Prostate gland (tissue), 2 donors: ENCODE data around the gene C13orf46. TPM values are rescaled to one million over a fixed set of nuclear protein-coding genes. Genes with fewer than 3 reads are reported as not detected.

Experiments
- DNase-seq: peaks from one replicate; pipeline ENCODE4 v3.0.0-alpha.2; 2019; ENCODE audit warnings: low spot score
- H3K27ac ChIP-seq, 2 donors: fragments of 200-600 bp; sonication (generic); 2 replicates each; pipeline ENCODE4 v1.5.1; 2017 to 2019
- H3K27me3 ChIP-seq: fragments of 200-600 bp; sonication (generic); replicated peaks from 2 replicates; pipeline ENCODE4 v1.5.1; 2019; ENCODE audit not compliant: insufficient read depth
- H3K36me3 ChIP-seq, 2 donors: fragments of 200-600 bp; sonication (generic); 1 replicate in 1 of 2; 2 replicates in 1 of 2; pipeline versions ENCODE4 v1.5.1 to v1.8.1; 2017 to 2019
- H3K4me1 ChIP-seq: fragments of 200-600 bp; sonication (generic); replicated peaks from 2 replicates; pipeline ENCODE4 v1.5.1; 2019
- H3K4me3 ChIP-seq, 2 donors: fragments of 200-600 bp; sonication (generic); 2 replicates each; pipeline ENCODE4 v1.5.1; 2017 to 2019
- H3K9me3 ChIP-seq: fragments of 200-600 bp; sonication (generic); 2 replicates; pipeline ENCODE4 v1.5.1; 2017
- CTCF ChIP-seq, 4 experiments: fragments of 200-600 bp in 2 of 4; fragments of 450-650 bp in 2 of 4; sonication (generic) in 2 of 4; IDR thresholded peaks; 1 replicate in 3 of 4; 2 replicates in 1 of 4; pipeline ENCODE4 v1.5.1; 2016 to 2019; ENCODE audit warnings: antibody characterized with exemption in 4 of 4, mild to moderate bottlenecking in 2 of 4, moderate library complexity in 2 of 4
- POLR2A ChIP-seq: fragments of 450-650 bp; IDR thresholded peaks from one replicate; pipeline ENCODE4 v1.6.1; 2016; ENCODE audit warnings: antibody characterized with exemption, mild to moderate bottlenecking
- POLR2AphosphoS5 ChIP-seq: sonication (generic); formaldehyde crosslinking; IDR thresholded peaks from one replicate; pipeline ENCODE4 v1.6.1; 2017; ENCODE audit warnings: antibody characterized with exemption
- WGBS: methylation state at CpG from one replicate; pipeline ENCODE4 v1.1.5; 2018; 5-methylcytosine and 5-hydroxymethylcytosine counted together
- intact Hi-C: fragments of 100-400 bp; cut with DNase I; formaldehyde crosslinking; loops from one replicate; pipeline ENCODE4 v1.14.2; 2022
- total RNA-seq, 2 donors: library from RNA; depleted of rRNA; stranded (reverse); fragments of >200 nt; gene quantifications; one replicate each; pipeline ENCODE4 v1.1.0, GENCODE V29; 2016

C13orf46 gene
- 1 to 10 TPM; 8.0 to 9.9 TPM for total RNA-seq

- Histone ChIP-seq H3K27ac (no peak within 1 kb of the TSS), H3K27me3 (no peaks in the 10 kb centered on the region), H3K4me3 (no peak within 1 kb of the TSS), H3K4me1 (peaks cover 8% of the 10 kb centered on the region), H3K36me3 (no peaks in the 10 kb centered on the region), H3K9me3 (no peaks in the 10 kb centered on the region)
- WGBS = 89% methylated on average over 44 of the region's 44 CpGs
- intact Hi-C loops = loop anchor here (10.0 kb wide), 1 partner anchor 161 kb away; the partner anchor contains the start of gene RASA3
- no peak for DNase-seq
- TF ChIP-seq POLR2AphosphoS5 (no peak), CTCF (IDR thresholded peaks at IDR 0.05) (no peak), POLR2A (no peak)
Measured at GRCh38 chr13:113973218-113974164, at the start of gene C13orf46. Gene C13orf46, minus strand, starts transcription at chr13:113974076. Its CDS starts 79 bp downstream, at chr13:113973997.

DNA sequence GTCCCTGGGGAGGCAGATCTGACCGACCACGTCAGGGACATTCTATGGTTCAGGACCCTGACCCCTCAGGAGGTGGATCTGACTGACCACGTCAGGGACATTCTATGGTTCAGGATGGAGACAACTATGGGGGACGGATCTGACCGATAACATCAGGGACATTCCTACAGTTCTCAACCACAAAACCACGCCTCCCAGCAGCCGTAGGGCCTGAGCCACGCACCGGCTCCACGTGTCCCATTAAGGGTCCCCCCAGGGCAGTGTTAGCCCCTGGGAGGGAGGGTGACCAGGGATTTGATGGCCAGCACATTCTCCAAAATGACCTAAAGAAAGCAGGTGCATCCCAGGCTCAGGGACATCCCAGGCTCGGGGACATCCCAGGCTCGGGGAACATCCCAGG lies 49.0 kb upstream of the C13orf46 start:
- 79% methylated on average over 12 of the region's 12 CpGs for WGBS
- Histone ChIP-seq H3K36me3 (no peaks in the 10 kb centered on the region), H3K9me3 (no peaks in the 10 kb centered on the region), H3K27me3 (no peaks in the 10 kb centered on the region), H3K4me3 (no peak overlapping the region), H3K4me1 (no peaks in the 10 kb centered on the region), H3K27ac (no peak overlapping the region)
- intact Hi-C loops = no loop called here
- TF ChIP-seq POLR2AphosphoS5 (no peak), POLR2A (no peak), CTCF (IDR thresholded peaks at IDR 0.05) (no peak)
- DNase-seq = no peak

DNA sequence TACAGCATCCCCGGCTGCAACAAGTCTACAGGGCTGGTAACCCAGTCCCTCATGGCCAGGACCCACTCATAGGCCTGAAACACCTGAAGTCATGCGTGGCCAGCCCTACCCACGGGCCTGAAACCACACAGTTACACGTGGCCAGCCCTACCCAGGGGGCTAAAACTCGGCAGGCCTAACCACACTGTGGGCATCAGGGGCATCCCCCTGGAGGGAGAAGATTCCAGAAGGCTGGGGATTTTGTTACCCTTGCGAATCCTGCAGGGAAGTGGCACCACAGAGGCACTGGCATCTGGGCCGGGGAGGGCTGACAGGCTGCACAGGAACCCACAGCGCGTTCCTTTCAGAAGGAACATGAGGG lies 48.4 kb upstream of the C13orf46 start:
- no peak for TF ChIP-seq CTCF (IDR thresholded peaks at IDR 0.05)
- TF ChIP-seq POLR2A = no peak
- no peak for TF ChIP-seq POLR2AphosphoS5
- Histone ChIP-seq H3K4me3 (no peak overlapping the region), H3K27me3 (no peaks in the 10 kb centered on the region), H3K27ac (no peak overlapping the region), H3K9me3 (no peaks in the 10 kb centered on the region), H3K36me3 (no peaks in the 10 kb centered on the region), H3K4me1 (no peaks in the 10 kb centered on the region)
- intact Hi-C loops = no loop called here
- DNase-seq = no peak
- WGBS = 95% methylated on average over 7 of the region's 9 CpGs

DNA sequence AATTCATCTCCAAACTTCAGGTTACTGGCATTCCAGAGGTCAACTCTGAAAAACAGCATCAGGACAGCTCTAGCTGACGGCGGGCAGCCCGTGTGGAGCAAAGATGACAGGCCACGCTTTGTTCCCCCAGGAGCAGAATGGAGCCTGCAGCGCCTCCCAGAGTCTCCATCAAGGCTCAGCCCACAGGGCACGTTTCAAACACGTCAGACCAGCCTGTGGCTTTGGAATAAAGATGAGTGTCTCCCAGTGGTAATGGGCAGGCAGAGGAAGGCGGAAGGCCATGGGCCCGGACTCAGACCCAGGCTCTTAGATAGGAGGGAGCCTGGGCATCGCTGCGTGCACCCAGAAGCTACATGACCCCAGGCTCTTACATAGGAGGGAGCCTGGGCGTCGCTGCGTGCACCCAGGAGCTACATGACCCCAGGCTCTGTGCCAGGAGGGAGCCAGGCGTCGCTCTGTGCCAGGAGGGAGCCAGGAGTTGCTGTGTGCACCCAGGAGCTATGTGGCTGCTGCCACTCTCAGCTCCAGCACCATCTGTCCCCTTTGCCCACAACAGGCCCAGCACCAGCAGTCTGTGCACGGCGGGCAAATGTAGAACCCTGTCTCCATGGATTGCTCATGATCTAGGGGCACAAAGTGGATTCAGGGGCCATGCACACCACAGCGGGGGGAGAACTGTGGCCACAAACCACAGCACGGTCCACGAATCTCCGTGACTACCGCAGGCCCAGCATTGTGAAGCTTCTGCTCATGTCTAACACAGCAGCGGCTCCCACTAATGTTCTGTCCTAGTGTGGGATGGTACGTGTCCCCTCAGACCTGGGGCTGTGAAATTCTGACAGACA lies 47.8 kb upstream of the C13orf46 start:
- intact Hi-C loops = no loop called here
- Histone ChIP-seq H3K36me3 (no peaks in the 10 kb centered on the region), H3K27ac (no peak overlapping the region), H3K27me3 (no peaks in the 10 kb centered on the region), H3K4me1 (no peaks in the 10 kb centered on the region), H3K9me3 (no peaks in the 10 kb centered on the region), H3K4me3 (no peak overlapping the region)
- TF ChIP-seq CTCF (IDR thresholded peaks at IDR 0.05) (no peak), POLR2A (no peak), POLR2AphosphoS5 (no peak)
- DNase-seq = no peak
- 76% methylated on average over 21 of the region's 25 CpGs for WGBS
